ENCODE data around the gene TBC1D5. TPM values are rescaled to one million over a fixed set of nuclear protein-coding genes. Genes with fewer than 3 reads are reported as not detected.
"Not testable (repeated sequence)": the region's sequence is repeated elsewhere in the genome, so short reads cannot be mapped to it uniquely, and the experiment has no call there.

TBC1D5 gene
- total RNA-seq, 1 donor = 145 TPM

- no peak for DNase-seq (ENCODE audit: low read depth)
- TF ChIP-seq CTCF (IDR thresholded peaks at IDR 0.05; ENCODE audit: insufficient read depth, low read length) = no peak
Measured at GRCh38 chr3:17398959-17399551, 343.4 kb downstream of the TBC1D5 start.

GRCh38 chr3:17396036-17396435 is 346.4 kb downstream of the TBC1D5 start:
- no peak overlapping the region for H3K4me3 ChIP-seq (ENCODE audit: low read depth, low read length)
- no peak for DNase-seq (ENCODE audit: low read depth)
- no peak for TF ChIP-seq CTCF (IDR thresholded peaks at IDR 0.05; ENCODE audit: insufficient read depth, low read length)

More at GRCh38 chr3:17398959-17399551, 343.4 kb downstream of the TBC1D5 start:
- H3K4me3 ChIP-seq (ENCODE audit: low read depth, low read length) = no peak overlapping the region

GRCh38 chr3:17394541-17395155 is 347.8 kb downstream of the TBC1D5 start:
- no peak for TF ChIP-seq CTCF (IDR thresholded peaks at IDR 0.05; ENCODE audit: insufficient read depth, low read length)
- no peak for DNase-seq (ENCODE audit: low read depth)
- no peak overlapping the region for H3K4me3 ChIP-seq (ENCODE audit: low read depth, low read length)

GRCh38 chr3:17392516-17392915 is 349.9 kb downstream of the TBC1D5 start:
- H3K4me3 ChIP-seq (ENCODE audit: low read depth, low read length); DNase-seq (ENCODE audit: low read depth): not testable (repeated sequence)

DNA sequence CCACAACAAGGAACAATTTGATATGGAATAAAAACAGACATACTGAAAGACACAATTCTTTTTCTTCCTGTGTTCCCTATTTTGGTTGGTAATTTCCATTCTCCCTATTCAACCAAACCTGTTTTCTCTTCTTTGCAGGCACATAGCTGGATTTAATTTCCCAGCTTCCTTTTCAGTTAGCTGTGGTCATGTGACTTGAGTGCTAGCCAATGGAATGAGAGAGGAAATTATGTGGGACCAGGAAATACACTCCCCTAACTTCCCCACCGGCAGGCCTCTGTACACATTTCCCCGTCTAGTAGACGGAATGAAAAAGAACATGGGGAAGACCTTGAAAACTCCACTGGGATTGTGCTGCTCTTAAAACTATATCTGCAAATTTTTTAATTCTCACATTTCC is 351.6 kb downstream of the TBC1D5 start:
- no peak for DNase-seq (ENCODE audit: low read depth)
- no peak overlapping the region for H3K4me3 ChIP-seq (ENCODE audit: low read depth, low read length)
- TF ChIP-seq CTCF (IDR thresholded peaks at IDR 0.05; ENCODE audit: insufficient read depth, low read length) = no peak

DNA sequence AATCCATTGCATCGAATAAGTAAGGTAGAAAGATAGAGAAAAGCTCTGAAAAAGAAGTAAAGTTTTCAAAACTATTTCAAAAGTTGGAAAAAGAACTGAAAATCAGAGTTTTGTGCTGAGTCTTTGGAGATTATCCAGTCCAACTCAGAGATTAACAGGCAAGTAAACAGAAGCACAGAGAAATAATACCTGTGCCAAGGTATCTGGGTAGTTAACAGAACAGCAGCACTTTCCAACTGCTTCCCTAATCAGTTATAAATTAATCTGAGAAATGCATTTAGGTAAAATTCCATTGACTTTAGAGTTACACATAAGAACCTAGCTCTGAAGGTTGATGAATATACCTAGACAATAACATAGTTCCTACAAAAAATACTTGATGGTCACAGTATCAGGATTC is 355.3 kb downstream of the TBC1D5 start:
- DNase-seq (ENCODE audit: low read depth) = no peak
- H3K4me3 ChIP-seq (ENCODE audit: low read depth, low read length) = no peak overlapping the region
- TF ChIP-seq CTCF (IDR thresholded peaks at IDR 0.05; ENCODE audit: insufficient read depth, low read length) = no peak

- DNase-seq (ENCODE audit: low read depth) = no peak
- no peak for TF ChIP-seq CTCF (IDR thresholded peaks at IDR 0.05; ENCODE audit: insufficient read depth, low read length)
- no peak overlapping the region for H3K4me3 ChIP-seq (ENCODE audit: low read depth, low read length)
Measured at GRCh38 chr3:17386432-17386831, 356.0 kb downstream of the TBC1D5 start.
